SK-N-SH treated with all-trans-retinoic acid at 6 μM for 48 hours (cell line): Measurements from ENCODE around the gene DACT3.

Source experiments
- ATAC-seq: fragments of 200-7000 bp; cut with Tn5 transposase; 3 replicates; pipeline ENCODE4 v1.9.1; 2020; ENCODE audit warnings: mild to moderate bottlenecking, moderate library complexity
- ARNTL ChIP-seq: fragments of 450-650 bp; formaldehyde crosslinking; IDR thresholded peaks from 2 replicates; pipeline ENCODE4 v1.5.0; 2020; ENCODE audit warnings: low read depth, mild to moderate bottlenecking, moderate library complexity, borderline replicate concordance
- BACH2 ChIP-seq: fragments of 250-450 bp; sonication (Bioruptor Pico); IDR thresholded peaks from 2 replicates; pipeline ENCODE4 v1.9.0; 2021; ENCODE audit warnings: mild to moderate bottlenecking, borderline replicate concordance
- ESRRG ChIP-seq: fragments of 250-450 bp; sonication (Bioruptor Pico); IDR thresholded peaks from 2 replicates; pipeline ENCODE4 v1.6.1; 2021; ENCODE audit warnings: mild to moderate bottlenecking
- OSR1 ChIP-seq: fragments of 250-450 bp; sonication (Bioruptor Pico); IDR thresholded peaks from 2 replicates; pipeline ENCODE4 v1.8.0; 2022; ENCODE audit warnings: moderate library complexity, mild to moderate bottlenecking, inconsistent platforms
- PPARA ChIP-seq: fragments of 250-450 bp; sonication (Bioruptor Pico); IDR thresholded peaks from 2 replicates; pipeline ENCODE4 v1.5.0; 2020; ENCODE audit warnings: mild to moderate bottlenecking, borderline replicate concordance
- RARB ChIP-seq: fragments of 250-450 bp; sonication (Bioruptor Pico); IDR thresholded peaks from 2 replicates; pipeline ENCODE4 v1.8.0; 2021; ENCODE audit warnings: mild to moderate bottlenecking, moderate library complexity
- SNAI2 ChIP-seq: fragments of 250-450 bp; sonication (Bioruptor Pico); IDR thresholded peaks from 2 replicates; pipeline ENCODE4 v1.5.0; 2020; ENCODE audit warnings: mild to moderate bottlenecking, moderate library complexity
- TCF4 ChIP-seq: fragments of 250-450 bp; sonication (Bioruptor Pico); IDR thresholded peaks from 2 replicates; pipeline ENCODE4 v1.8.0; 2021; ENCODE audit warnings: mild to moderate bottlenecking, moderate library complexity, borderline replicate concordance
- TOX ChIP-seq: fragments of 250-450 bp; sonication (Bioruptor Pico); IDR thresholded peaks from 2 replicates; pipeline ENCODE4 v1.8.0; 2021; ENCODE audit warnings: mild to moderate bottlenecking, moderate library complexity, borderline replicate concordance
- ZC3H10 ChIP-seq: fragments of 250-450 bp; sonication (Bioruptor Pico); IDR thresholded peaks from 2 replicates; pipeline ENCODE4 v1.5.1; 2021; ENCODE audit warnings: mild to moderate bottlenecking, moderate library complexity
- ZFP30 ChIP-seq: fragments of 450-650 bp; formaldehyde crosslinking; IDR thresholded peaks from 2 replicates; pipeline ENCODE4 v1.5.0; 2022; ENCODE audit warnings: mild to moderate bottlenecking, moderate library complexity
- ZNF565 ChIP-seq: fragments of 450-650 bp; formaldehyde crosslinking; conservative IDR thresholded peaks from 2 replicates; pipeline ENCODE4 v1.5.0; 2020; ENCODE audit warnings: low read depth, mild to moderate bottlenecking, moderate library complexity
- ZNF70 ChIP-seq: fragments of 450-650 bp; formaldehyde crosslinking; IDR thresholded peaks from 2 replicates; pipeline ENCODE4 v1.5.0; 2020; ENCODE audit warnings: mild to moderate bottlenecking, moderate library complexity
- ZNF8 ChIP-seq: fragments of 450-650 bp; formaldehyde crosslinking; IDR thresholded peaks from 2 replicates; pipeline ENCODE4 v1.5.0; 2020; ENCODE audit warnings: mild to moderate bottlenecking, moderate library complexity
- TF ChIP-seq, protein P1 (sequence below): fragments of 250-450 bp; sonication (Bioruptor Pico); IDR thresholded peaks from 2 replicates; pipeline ENCODE4 v1.5.0; 2020; ENCODE audit warnings: mild to moderate bottlenecking, moderate library complexity
- TF ChIP-seq, protein P2 (sequence below): fragments of 250-450 bp; sonication (Bioruptor Pico); IDR thresholded peaks from 2 replicates; pipeline ENCODE4 v1.5.1; 2021; ENCODE audit warnings: mild to moderate bottlenecking, moderate library complexity
- TF ChIP-seq, protein P3 (sequence below): fragments of 250-450 bp; sonication (Bioruptor Pico); IDR thresholded peaks from 2 replicates; pipeline ENCODE4 v1.5.1; 2020; ENCODE audit warnings: low read depth, mild to moderate bottlenecking, moderate library complexity
- TF ChIP-seq, protein P4 (sequence below): fragments of 250-450 bp; sonication (Bioruptor Pico); IDR thresholded peaks from 2 replicates; pipeline ENCODE4 v1.8.0; 2021; ENCODE audit warnings: low read depth, mild to moderate bottlenecking, moderate library complexity, borderline replicate concordance
- TF ChIP-seq, protein P5 (sequence below): fragments of 250-450 bp; sonication (Bioruptor Pico); IDR thresholded peaks from 2 replicates; pipeline ENCODE4 v1.8.0; 2020; ENCODE audit warnings: mild to moderate bottlenecking, moderate library complexity, borderline replicate concordance

Gene DACT3

DNA sequence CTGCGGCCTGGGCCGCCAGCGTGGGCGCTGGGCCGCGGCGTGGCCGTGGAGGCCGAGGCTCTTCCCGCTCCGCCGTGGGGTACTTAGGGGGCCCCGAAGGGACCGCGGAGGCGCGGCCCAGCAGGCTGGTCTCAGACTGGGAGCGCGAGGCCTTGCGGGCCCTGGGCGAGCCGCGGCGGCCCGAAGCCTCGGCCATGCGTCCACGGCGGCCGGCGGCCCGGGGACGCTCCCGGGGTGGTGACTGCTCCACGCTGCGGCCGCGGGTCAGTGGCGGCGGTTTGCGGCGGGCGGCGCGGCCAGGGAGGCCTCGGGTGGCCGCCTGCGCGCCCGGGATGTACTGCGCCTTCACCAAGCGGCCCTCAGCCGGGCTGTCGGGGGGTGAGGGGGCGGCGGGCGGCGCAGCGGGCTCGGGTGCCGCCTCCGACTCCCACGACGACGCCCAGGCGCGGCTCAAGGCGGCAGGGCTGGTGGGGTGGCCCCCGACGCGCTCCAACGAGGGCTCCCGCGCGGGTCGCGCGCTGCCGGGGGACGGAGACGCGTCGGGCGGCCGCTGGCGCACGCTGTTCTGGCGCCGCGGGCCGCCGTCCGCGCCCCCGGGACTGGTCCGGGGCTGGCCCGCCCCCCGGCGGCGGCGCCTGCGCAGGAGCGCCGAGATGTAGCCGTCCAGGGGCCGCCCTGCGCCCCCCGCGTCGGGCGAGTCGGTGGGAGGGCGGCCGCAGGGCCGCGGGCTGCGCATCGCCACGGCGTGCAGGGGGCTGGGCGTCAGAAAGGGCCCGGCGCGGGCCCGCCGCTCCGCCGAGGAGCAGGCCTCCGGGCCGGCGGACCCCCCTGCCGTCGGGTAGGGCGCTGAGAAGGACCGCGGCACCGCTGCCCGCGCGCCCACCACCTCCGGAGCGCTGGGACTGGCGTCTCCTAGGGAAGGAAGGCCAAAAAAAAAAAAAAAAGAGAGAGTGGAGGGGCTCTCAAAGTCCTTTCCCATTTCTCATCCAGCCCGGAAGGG lies 11.7 kb downstream of the DACT3 start (continued):
- TF ChIP-seq, protein P1, sequence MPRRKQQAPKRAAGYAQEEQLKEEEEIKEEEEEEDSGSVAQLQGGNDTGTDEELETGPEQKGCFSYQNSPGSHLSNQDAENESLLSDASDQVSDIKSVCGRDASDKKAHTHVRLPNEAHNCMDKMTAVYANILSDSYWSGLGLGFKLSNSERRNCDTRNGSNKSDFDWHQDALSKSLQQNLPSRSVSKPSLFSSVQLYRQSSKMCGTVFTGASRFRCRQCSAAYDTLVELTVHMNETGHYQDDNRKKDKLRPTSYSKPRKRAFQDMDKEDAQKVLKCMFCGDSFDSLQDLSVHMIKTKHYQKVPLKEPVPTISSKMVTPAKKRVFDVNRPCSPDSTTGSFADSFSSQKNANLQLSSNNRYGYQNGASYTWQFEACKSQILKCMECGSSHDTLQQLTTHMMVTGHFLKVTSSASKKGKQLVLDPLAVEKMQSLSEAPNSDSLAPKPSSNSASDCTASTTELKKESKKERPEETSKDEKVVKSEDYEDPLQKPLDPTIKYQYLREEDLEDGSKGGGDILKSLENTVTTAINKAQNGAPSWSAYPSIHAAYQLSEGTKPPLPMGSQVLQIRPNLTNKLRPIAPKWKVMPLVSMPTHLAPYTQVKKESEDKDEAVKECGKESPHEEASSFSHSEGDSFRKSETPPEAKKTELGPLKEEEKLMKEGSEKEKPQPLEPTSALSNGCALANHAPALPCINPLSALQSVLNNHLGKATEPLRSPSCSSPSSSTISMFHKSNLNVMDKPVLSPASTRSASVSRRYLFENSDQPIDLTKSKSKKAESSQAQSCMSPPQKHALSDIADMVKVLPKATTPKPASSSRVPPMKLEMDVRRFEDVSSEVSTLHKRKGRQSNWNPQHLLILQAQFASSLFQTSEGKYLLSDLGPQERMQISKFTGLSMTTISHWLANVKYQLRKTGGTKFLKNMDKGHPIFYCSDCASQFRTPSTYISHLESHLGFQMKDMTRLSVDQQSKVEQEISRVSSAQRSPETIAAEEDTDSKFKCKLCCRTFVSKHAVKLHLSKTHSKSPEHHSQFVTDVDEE = no peak
- TF ChIP-seq ZFP30 (CRISPR knock-in tag) (no peak), BACH2 (CRISPR knock-in tag) (no peak), ESRRG (no peak), ZNF8 (CRISPR knock-in tag) (no peak)
- TF ChIP-seq, protein P2, sequence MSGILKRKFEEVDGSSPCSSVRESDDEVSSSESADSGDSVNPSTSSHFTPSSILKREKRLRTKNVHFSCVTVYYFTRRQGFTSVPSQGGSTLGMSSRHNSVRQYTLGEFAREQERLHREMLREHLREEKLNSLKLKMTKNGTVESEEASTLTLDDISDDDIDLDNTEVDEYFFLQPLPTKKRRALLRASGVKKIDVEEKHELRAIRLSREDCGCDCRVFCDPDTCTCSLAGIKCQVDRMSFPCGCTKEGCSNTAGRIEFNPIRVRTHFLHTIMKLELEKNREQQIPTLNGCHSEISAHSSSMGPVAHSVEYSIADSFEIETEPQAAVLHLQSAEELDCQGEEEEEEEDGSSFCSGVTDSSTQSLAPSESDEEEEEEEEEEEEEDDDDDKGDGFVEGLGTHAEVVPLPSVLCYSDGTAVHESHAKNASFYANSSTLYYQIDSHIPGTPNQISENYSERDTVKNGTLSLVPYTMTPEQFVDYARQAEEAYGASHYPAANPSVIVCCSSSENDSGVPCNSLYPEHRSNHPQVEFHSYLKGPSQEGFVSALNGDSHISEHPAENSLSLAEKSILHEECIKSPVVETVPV (CRISPR knock-in tag) = no peak
- TF ChIP-seq, protein P3, sequence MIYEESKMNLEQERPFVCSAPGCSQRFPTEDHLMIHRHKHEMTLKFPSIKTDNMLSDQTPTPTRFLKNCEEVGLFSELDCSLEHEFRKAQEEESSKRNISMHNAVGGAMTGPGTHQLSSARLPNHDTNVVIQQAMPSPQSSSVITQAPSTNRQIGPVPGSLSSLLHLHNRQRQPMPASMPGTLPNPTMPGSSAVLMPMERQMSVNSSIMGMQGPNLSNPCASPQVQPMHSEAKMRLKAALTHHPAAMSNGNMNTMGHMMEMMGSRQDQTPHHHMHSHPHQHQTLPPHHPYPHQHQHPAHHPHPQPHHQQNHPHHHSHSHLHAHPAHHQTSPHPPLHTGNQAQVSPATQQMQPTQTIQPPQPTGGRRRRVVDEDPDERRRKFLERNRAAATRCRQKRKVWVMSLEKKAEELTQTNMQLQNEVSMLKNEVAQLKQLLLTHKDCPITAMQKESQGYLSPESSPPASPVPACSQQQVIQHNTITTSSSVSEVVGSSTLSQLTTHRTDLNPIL (CRISPR knock-in tag) = no peak

DNA sequence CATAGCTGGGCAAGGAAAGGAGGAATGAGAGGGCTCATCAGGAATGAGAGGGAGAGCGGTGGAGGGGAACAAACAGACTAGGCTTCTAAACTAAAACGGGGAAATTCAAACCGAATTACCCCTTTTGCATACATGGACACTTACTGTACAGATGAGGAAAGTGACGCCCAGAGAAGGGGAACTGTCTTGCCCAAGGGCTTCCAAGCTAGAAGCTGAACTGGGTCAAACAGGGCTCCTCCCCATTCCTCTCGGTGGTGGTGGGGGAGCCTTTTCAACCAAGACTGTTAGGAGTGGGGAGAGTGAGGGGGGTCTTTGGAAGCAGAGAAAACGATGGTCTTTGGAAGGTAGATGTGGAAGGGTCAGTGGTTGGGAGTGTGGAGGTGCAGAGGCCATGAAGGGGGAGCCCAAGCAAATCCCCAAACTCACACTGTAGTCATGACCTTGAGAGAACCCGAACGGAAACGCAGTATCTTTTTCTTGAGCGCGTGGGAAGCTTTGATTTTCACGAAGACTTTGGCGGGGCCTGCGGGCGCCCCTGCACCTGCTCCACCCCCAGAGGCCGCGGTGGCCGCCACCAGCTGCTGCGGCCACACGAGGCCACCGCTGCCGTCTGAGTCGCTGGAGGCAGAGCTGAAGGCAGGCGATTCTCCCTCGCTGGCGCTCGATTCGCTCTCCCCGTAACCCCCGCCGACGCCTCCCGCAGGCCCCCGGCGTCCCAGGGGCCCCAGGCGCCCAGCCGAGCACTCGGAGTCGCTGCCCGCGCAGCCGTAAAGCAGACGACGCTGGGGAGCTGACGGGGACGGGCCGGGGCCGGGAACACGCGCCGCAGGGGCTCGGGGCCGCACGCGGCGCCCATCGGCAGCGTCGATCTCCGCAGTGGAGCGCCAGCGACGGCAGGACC lies 12.7 kb downstream of the DACT3 start:
- no peak for ATAC-seq
- TF ChIP-seq ZNF565 (no peak), TCF4 (CRISPR knock-in tag) (no peak), SNAI2 (CRISPR knock-in tag) (no peak), ZNF8 (CRISPR knock-in tag) (no peak), OSR1 (CRISPR knock-in tag) (no peak), ZC3H10 (CRISPR knock-in tag) (no peak), TOX (CRISPR knock-in tag) (no peak), ESRRG (no peak), PPARA (CRISPR knock-in tag) (no peak), ZNF70 (CRISPR knock-in tag) (no peak), ARNTL (CRISPR knock-in tag) (no peak), RARB (CRISPR knock-in tag) (no peak), BACH2 (CRISPR knock-in tag) (no peak)
- TF ChIP-seq, protein P2 (CRISPR knock-in tag) = no peak
- TF ChIP-seq, protein P1 = no peak
- TF ChIP-seq, protein P4, sequence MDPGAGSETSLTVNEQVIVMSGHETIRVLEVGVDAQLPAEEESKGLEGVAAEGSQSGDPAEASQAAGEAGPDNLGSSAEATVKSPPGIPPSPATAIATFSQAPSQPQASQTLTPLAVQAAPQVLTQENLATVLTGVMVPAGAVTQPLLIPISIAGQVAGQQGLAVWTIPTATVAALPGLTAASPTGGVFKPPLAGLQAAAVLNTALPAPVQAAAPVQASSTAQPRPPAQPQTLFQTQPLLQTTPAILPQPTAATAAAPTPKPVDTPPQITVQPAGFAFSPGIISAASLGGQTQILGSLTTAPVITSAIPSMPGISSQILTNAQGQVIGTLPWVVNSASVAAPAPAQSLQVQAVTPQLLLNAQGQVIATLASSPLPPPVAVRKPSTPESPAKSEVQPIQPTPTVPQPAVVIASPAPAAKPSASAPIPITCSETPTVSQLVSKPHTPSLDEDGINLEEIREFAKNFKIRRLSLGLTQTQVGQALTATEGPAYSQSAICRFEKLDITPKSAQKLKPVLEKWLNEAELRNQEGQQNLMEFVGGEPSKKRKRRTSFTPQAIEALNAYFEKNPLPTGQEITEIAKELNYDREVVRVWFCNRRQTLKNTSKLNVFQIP (CRISPR knock-in tag) = no peak
- TF ChIP-seq, protein P3 (CRISPR knock-in tag) = no peak
- TF ChIP-seq, protein P5, sequence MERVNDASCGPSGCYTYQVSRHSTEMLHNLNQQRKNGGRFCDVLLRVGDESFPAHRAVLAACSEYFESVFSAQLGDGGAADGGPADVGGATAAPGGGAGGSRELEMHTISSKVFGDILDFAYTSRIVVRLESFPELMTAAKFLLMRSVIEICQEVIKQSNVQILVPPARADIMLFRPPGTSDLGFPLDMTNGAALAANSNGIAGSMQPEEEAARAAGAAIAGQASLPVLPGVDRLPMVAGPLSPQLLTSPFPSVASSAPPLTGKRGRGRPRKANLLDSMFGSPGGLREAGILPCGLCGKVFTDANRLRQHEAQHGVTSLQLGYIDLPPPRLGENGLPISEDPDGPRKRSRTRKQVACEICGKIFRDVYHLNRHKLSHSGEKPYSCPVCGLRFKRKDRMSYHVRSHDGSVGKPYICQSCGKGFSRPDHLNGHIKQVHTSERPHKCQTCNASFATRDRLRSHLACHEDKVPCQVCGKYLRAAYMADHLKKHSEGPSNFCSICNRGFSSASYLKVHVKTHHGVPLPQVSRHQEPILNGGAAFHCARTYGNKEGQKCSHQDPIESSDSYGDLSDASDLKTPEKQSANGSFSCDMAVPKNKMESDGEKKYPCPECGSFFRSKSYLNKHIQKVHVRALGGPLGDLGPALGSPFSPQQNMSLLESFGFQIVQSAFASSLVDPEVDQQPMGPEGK (CRISPR knock-in tag) = no peak
